Keratinocyte (primary cell): Measurements from ENCODE around the gene HAT1. TPM values are rescaled to one million over a fixed set of nuclear protein-coding genes. Genes with fewer than 3 reads are reported as not detected.

ENCODE experiments used
- DNase-seq: peaks from one replicate; pipeline ENCODE4 v3.0.0-alpha.2; 2011; ENCODE audit warnings: low read depth, missing footprints, low spot score
- FAIRE-seq: peaks from 2 replicates; lab custom pipeline; 2011; peaks lifted over from hg19 to GRCh38; lab: Jason Lieb, UNC
- H2AFZ ChIP-seq: 2 replicates; pipeline ENCODE4 v1.6.0; 2012; ENCODE audit warnings: low read length, control low read depth, inconsistent platforms; ENCODE audit not compliant: control insufficient read depth
- H3K27ac ChIP-seq: 2 replicates; pipeline ENCODE4 v1.5.1; 2011; ENCODE audit warnings: low read length; ENCODE audit not compliant: control insufficient read depth, insufficient read depth
- H3K27me3 ChIP-seq: 3 replicates; pipeline ENCODE4 v1.6.0; 2011; ENCODE audit warnings: low read length; ENCODE audit not compliant: control insufficient read depth, insufficient read depth; ENCODE audit errors: extremely low read depth
- H3K36me3 ChIP-seq, 2 experiments: 2 replicates in 1 of 2; 3 replicates in 1 of 2; pipeline ENCODE4 v1.5.1; 2011; ENCODE audit warnings: low read length in 2 of 2, mild to moderate bottlenecking in 1 of 2; ENCODE audit not compliant: control insufficient read depth in 2 of 2, insufficient read depth in 2 of 2; ENCODE audit errors: extremely low read depth in 1 of 2
- H3K4me1 ChIP-seq: 3 replicates; pipeline ENCODE4 v1.5.1; 2011; ENCODE audit warnings: low read length; ENCODE audit not compliant: control insufficient read depth, insufficient read depth; ENCODE audit errors: extremely low read depth
- H3K4me2 ChIP-seq: 3 replicates; pipeline ENCODE4 v1.6.0; 2011; ENCODE audit warnings: low read depth, low read length; ENCODE audit not compliant: control insufficient read depth, insufficient read depth; ENCODE audit errors: extremely low read depth
- H3K4me3 ChIP-seq, 3 experiments: fragments of 200-600 bp in 1 of 3; sonication (generic) in 1 of 3; 2 replicates in 2 of 3; 3 replicates in 1 of 3; pipeline ENCODE4 v1.5.1; 2011 to 2016; ENCODE audit warnings: low read length in 3 of 3, mild to moderate bottlenecking in 3 of 3, control low read depth in 2 of 3, inconsistent platforms in 1 of 3, low read depth in 1 of 3, mixed read lengths in 1 of 3, mixed run types in 1 of 3, moderate library complexity in 1 of 3; ENCODE audit not compliant: control insufficient read depth in 2 of 3, insufficient read depth in 2 of 3; ENCODE audit errors: extremely low read depth in 1 of 3
- H3K79me2 ChIP-seq: 2 replicates; pipeline ENCODE4 v1.6.0; 2012; ENCODE audit warnings: low read length; ENCODE audit not compliant: control insufficient read depth, insufficient read depth
- H3K9ac ChIP-seq: 3 replicates; pipeline ENCODE4 v1.6.0; 2011; ENCODE audit warnings: low read length; ENCODE audit not compliant: control insufficient read depth, insufficient read depth; ENCODE audit errors: extremely low read depth
- H3K9me1 ChIP-seq: 3 replicates; pipeline ENCODE4 v1.6.0; 2011; ENCODE audit warnings: low read length; ENCODE audit not compliant: control insufficient read depth, insufficient read depth; ENCODE audit errors: extremely low read depth
- H3K9me3 ChIP-seq: 2 replicates; pipeline ENCODE4 v1.5.1; 2012; ENCODE audit warnings: low read depth, low read length; ENCODE audit not compliant: control insufficient read depth
- H4K20me1 ChIP-seq: 3 replicates; pipeline ENCODE4 v1.6.0; 2011; ENCODE audit warnings: low read length; ENCODE audit not compliant: control insufficient read depth, insufficient read depth; ENCODE audit errors: extremely low read depth
- CTCF ChIP-seq, 3 experiments: IDR thresholded peaks in 1 of 3; conservative IDR thresholded peaks in 1 of 3; optimal IDR thresholded peaks in 1 of 3; 2 replicates in 2 of 3; 3 replicates in 1 of 3; pipeline versions ENCODE3 to v1.5.1; 2011; ENCODE audit warnings: low read length in 3 of 3, mild to moderate bottlenecking in 3 of 3, moderate library complexity in 2 of 3, control low read depth in 1 of 3, inconsistent platforms in 1 of 3; ENCODE audit not compliant: insufficient read depth in 2 of 3; ENCODE audit errors: extremely low read depth in 1 of 3
- EZH2 ChIP-seq: IDR thresholded peaks from one replicate; pipeline ENCODE4 v1.6.1; 2012; ENCODE audit warnings: inconsistent platforms, mild to moderate bottlenecking, low read length, moderate library complexity
- dilution Hi-C: fragments of 300-500 bp; cut with MboI; formaldehyde crosslinking; loops from one replicate; pipeline ENCODE4 v1.7.0; 2020; ENCODE audit warnings: low sequenced_read_pairs; ENCODE audit not compliant: extremely low pct_ligation_motif_present
- polyA plus RNA-seq, 5 experiments: library from polyadenylated mRNA; depleted of rRNA in 3 of 5; stranded (reverse) in 3 of 5; stranded (forward) in 1 of 5; unstranded in 1 of 5; fragments of >200 nt; gene quantifications; 1 replicate in 1 of 5; 2 replicates in 3 of 5; 3 replicates in 1 of 5; pipeline versions ENCODE4 v1.2.1 to v1.2.3, GENCODE V29; 2011 to 2012; ENCODE audit warnings: missing spikeins in 2 of 5, low read depth in 1 of 5, low replicate concordance in 1 of 5

HAT1 gene
- polyA plus RNA-seq, 1 donor (not counting 4 experiments of a cell fraction or from before 2014, with no cell fraction given) = 91.2 TPM

- Histone ChIP-seq H3K4me2 (peak overlapping the region; percentile 92), H3K9ac (peak overlapping the region; percentile 92), H4K20me1 (no peaks in the 10 kb centered on the region), H3K36me3 (no peaks in the 10 kb centered on the region), H3K27me3 (no peaks in the 10 kb centered on the region), H2AFZ (peak overlapping the region; percentile 97), H3K9me1 (no peaks in the 10 kb centered on the region), H3K79me2 (no peaks in the 10 kb centered on the region), H3K4me1 (peaks cover 24% of the 10 kb centered on the region), H3K4me3 (peak overlapping the region; percentile 46 to 85 (median 73)), H3K27ac (peak overlapping the region; percentile 90), H3K9me3 (no peaks in the 10 kb centered on the region)
- FAIRE-seq (no peak), DNase-seq (no peak)
- TF ChIP-seq CTCF (optimal IDR thresholded peaks at IDR 0.05 in 1 of 3, IDR thresholded peaks at IDR 0.05 in 1 of 3, conservative IDR thresholded peaks at IDR 0.05 in 1 of 3; ENCODE audit: extremely low read depth in 1 of 3, insufficient read depth in 2 of 3, low read length in 3 of 3) = no peak
- TF ChIP-seq EZH2 = no peak
- dilution Hi-C loops = no loop called here
These were observed 78.6 kb downstream of the HAT1 start for GRCh38 chr2:172000696-172001361.

DNA sequence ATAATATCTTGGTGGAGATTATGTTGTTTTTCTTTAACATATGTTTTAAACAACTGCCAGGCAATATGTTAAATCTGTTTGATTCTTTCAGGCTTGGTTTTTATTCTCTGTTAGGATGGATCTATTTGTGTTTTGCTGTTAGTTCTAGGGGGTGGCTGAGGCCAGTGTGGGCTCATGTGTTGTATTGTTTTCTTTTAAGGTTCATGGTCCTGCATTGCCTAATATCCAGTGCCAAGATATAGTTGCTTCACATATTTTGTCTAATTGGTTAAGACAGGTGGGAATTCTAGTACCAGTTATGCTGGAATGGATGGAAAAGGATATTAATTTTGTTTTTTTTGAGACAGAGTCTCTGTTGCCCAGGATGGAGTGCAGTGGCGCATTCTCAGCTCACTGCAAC is 85.1 kb downstream of the HAT1 start:
- peaks cover 15% of the 10 kb centered on the region for H3K4me1 ChIP-seq
- no peaks in the 10 kb centered on the region for H3K9me3 ChIP-seq
- H3K9me1 ChIP-seq = no peaks in the 10 kb centered on the region
- H3K9ac ChIP-seq = no peak overlapping the region
- no peaks in the 10 kb centered on the region for H4K20me1 ChIP-seq
- FAIRE-seq (no peak), DNase-seq (no peak)
- no peak overlapping the region for H3K4me3 ChIP-seq
- H3K36me3 ChIP-seq = no peaks in the 10 kb centered on the region
- H2AFZ ChIP-seq = no peak overlapping the region
- TF ChIP-seq CTCF (optimal IDR thresholded peaks at IDR 0.05 in 1 of 3, IDR thresholded peaks at IDR 0.05 in 1 of 3, conservative IDR thresholded peaks at IDR 0.05 in 1 of 3; ENCODE audit: extremely low read depth in 1 of 3, insufficient read depth in 2 of 3, low read length in 3 of 3) = no peak
- no peak for TF ChIP-seq EZH2
- H3K27me3 ChIP-seq = no peaks in the 10 kb centered on the region
- dilution Hi-C loops = no loop called here
- H3K79me2 ChIP-seq = no peaks in the 10 kb centered on the region
- no peak overlapping the region for H3K4me2 ChIP-seq
- no peak overlapping the region for H3K27ac ChIP-seq
